HEK293 (cell line): Measurements from ENCODE around the gene CLMN.

Source experiments
- CTCF ChIP-seq: fragments of 450-650 bp; formaldehyde crosslinking; IDR thresholded peaks from 2 replicates; pipeline ENCODE4 v1.5.1; 2016; ENCODE audit warnings: missing biosample characterization, missing genetic modification characterization
- ELK4 ChIP-seq: IDR thresholded peaks from 2 replicates; pipeline ENCODE4 v1.6.1; 2011; ENCODE audit warnings: mild to moderate bottlenecking, low read depth, low read length, borderline replicate concordance
- GFI1B ChIP-seq: fragments of 450-650 bp; formaldehyde crosslinking; IDR thresholded peaks from 2 replicates; pipeline ENCODE4 v1.5.1; 2016; ENCODE audit warnings: missing biosample characterization, missing genetic modification characterization
- PBX3 ChIP-seq: sonication (generic); formaldehyde crosslinking; IDR thresholded peaks from 2 replicates; pipeline ENCODE4 v1.8.1; 2022; ENCODE audit warnings: mild to moderate bottlenecking, moderate library complexity, missing genetic modification reagents
- TSHZ1 ChIP-seq: fragments of 450-650 bp; formaldehyde crosslinking; IDR thresholded peaks from 2 replicates; pipeline ENCODE4 v1.5.1; 2016; ENCODE audit warnings: missing biosample characterization, missing genetic modification characterization, borderline replicate concordance
- ZBTB44 ChIP-seq: fragments of 450-650 bp; IDR thresholded peaks from 2 replicates; pipeline ENCODE4 v1.5.1; 2018; ENCODE audit warnings: missing biosample characterization, mild to moderate bottlenecking, missing genetic modification characterization
- ZBTB49 ChIP-seq: fragments of 450-650 bp; formaldehyde crosslinking; IDR thresholded peaks from 2 replicates; pipeline ENCODE4 v1.5.1; 2016; ENCODE audit warnings: missing biosample characterization, missing genetic modification characterization, low read depth
- ZFP37 ChIP-seq: fragments of 450-650 bp; formaldehyde crosslinking; IDR thresholded peaks from 2 replicates; pipeline ENCODE4 v1.5.1; 2016; ENCODE audit warnings: missing biosample characterization, missing genetic modification characterization
- ZNF114 ChIP-seq: fragments of 450-650 bp; formaldehyde crosslinking; IDR thresholded peaks from 2 replicates; pipeline ENCODE4 v1.5.0; 2017; ENCODE audit warnings: missing biosample characterization, missing genetic modification characterization
- ZNF146 ChIP-seq: fragments of 450-650 bp; formaldehyde crosslinking; IDR thresholded peaks from 2 replicates; pipeline ENCODE4 v1.5.1; 2016; ENCODE audit warnings: missing biosample characterization, missing genetic modification characterization
- ZNF23 ChIP-seq: fragments of 450-650 bp; formaldehyde crosslinking; IDR thresholded peaks from 2 replicates; pipeline ENCODE4 v1.5.1; 2016; ENCODE audit warnings: missing biosample characterization, missing genetic modification characterization, borderline replicate concordance
- ZNF274 ChIP-seq, 2 experiments: fragments of 200-500 bp in 1 of 2; fragments of 450-650 bp in 1 of 2; sonication (Bioruptor generic) in 1 of 2; formaldehyde crosslinking in 1 of 2; IDR thresholded peaks; 2 replicates each; pipeline versions ENCODE4 v1.5.1 to v1.6.1; 2014 to 2016; ENCODE audit warnings: borderline replicate concordance in 1 of 2, inconsistent platforms in 1 of 2, low read length in 1 of 2, missing biosample characterization in 1 of 2, missing genetic modification characterization in 1 of 2
- ZNF416 ChIP-seq: fragments of 450-650 bp; formaldehyde crosslinking; IDR thresholded peaks from 2 replicates; pipeline ENCODE4 v1.5.1; 2016; ENCODE audit warnings: missing biosample characterization, missing genetic modification characterization
- ZNF664 ChIP-seq: fragments of 450-650 bp; formaldehyde crosslinking; IDR thresholded peaks from 2 replicates; pipeline ENCODE4 v1.5.1; 2016; ENCODE audit warnings: missing biosample characterization, missing genetic modification characterization

- TF ChIP-seq ZBTB49 (tag by site-specific recombination) (no peak), CTCF (tag by site-specific recombination) (no peak), ZBTB44 (no peak), PBX3 (no peak), GFI1B (tag by site-specific recombination) (no peak), ZNF146 (tag by site-specific recombination) (no peak), ZNF664 (tag by site-specific recombination) (no peak), TSHZ1 (tag by site-specific recombination) (no peak), ELK4 (no peak), ZNF274 (IDR thresholded peaks at IDR 0.05; ENCODE audit: low read length) (no peak), ZNF274 (tag by site-specific recombination; IDR thresholded peaks at IDR 0.05; ENCODE audit: borderline replicate concordance) (no peak), ZNF23 (no peak), ZFP37 (tag by site-specific recombination) (no peak), ZNF114 (tag by site-specific recombination) (no peak), ZNF416 (no peak)
Observed at GRCh38 chr14:95274874-95275273, 44.8 kb downstream of the CLMN start.
